Common myeloid progenitor, CD34-positive (primary cell): ENCODE data around the gene GOLGA1.

Experiments
- CTCF ChIA-PET: fragments of 350-600 bp; sonication (Branson Sonifier 250); formaldehyde crosslinking; loops from one replicate; lab custom pipeline; 2021; ENCODE audit warnings: antibody characterized with exemption; lab: Charles Lee
- POLR2A ChIA-PET: fragments of 350-600 bp; sonication (Branson Sonifier 250); formaldehyde crosslinking; loops from one replicate; lab custom pipeline; 2021; ENCODE audit warnings: antibody characterized with exemption; lab: Charles Lee
- DNase-seq, 3 donors: peaks; one replicate each; pipeline versions ENCODE4 v3.0.0 to v3.0.0-alpha.2; 2013
- H3K27ac ChIP-seq, 2 experiments: 1 replicate in 1 of 2; 2 replicates in 1 of 2; pipeline ENCODE4 v1.7.0; 2013; ENCODE audit warnings: inconsistent platforms in 2 of 2, low read length in 2 of 2, mild to moderate bottlenecking in 2 of 2, low read depth in 1 of 2, moderate library complexity in 1 of 2; ENCODE audit not compliant: severe bottlenecking in 2 of 2, insufficient read depth in 1 of 2, poor library complexity in 1 of 2
- H3K27me3 ChIP-seq, 5 experiments: replicated peaks in 2 of 5; 1 replicate in 3 of 5; 2 replicates in 2 of 5; pipeline versions ENCODE4 v1.6.1 to v1.7.0; 2013; ENCODE audit warnings: low read length in 4 of 5, mild to moderate bottlenecking in 2 of 5, moderate library complexity in 2 of 5, inconsistent platforms in 1 of 5; ENCODE audit not compliant: insufficient read depth in 5 of 5, control insufficient read depth in 4 of 5
- H3K36me3 ChIP-seq, 4 experiments: 1 replicate in 2 of 4; 2 replicates in 2 of 4; pipeline versions ENCODE4 v1.6.1 to v1.7.0; 2013; ENCODE audit warnings: low read length in 3 of 4, control low read depth in 1 of 4, mild to moderate bottlenecking in 1 of 4; ENCODE audit not compliant: control insufficient read depth in 4 of 4, insufficient read depth in 4 of 4
- H3K4me1 ChIP-seq, 4 experiments: 1 replicate in 3 of 4; 2 replicates in 1 of 4; pipeline versions ENCODE4 v1.6.1 to v1.7.1; 2013; ENCODE audit warnings: low read length in 3 of 4, mild to moderate bottlenecking in 3 of 4, control low read depth in 1 of 4, inconsistent platforms in 1 of 4, moderate library complexity in 1 of 4; ENCODE audit not compliant: control insufficient read depth in 4 of 4, insufficient read depth in 4 of 4; ENCODE audit errors: control extremely low read depth in 1 of 4
- H3K4me3 ChIP-seq, 7 experiments: 1 replicate in 4 of 7; 2 replicates in 3 of 7; pipeline versions ENCODE4 v1.5.1 to v1.7.0; 2013; ENCODE audit warnings: mild to moderate bottlenecking in 7 of 7, low read length in 6 of 7, moderate library complexity in 6 of 7, inconsistent platforms in 2 of 7, low read depth in 2 of 7, control low read depth in 1 of 7; ENCODE audit not compliant: insufficient read depth in 4 of 7, control insufficient read depth in 1 of 7; ENCODE audit errors: extremely low read depth in 1 of 7
- H3K9me3 ChIP-seq, 5 experiments: 1 replicate in 4 of 5; 2 replicates in 1 of 5; pipeline versions ENCODE4 v1.6.1 to v1.7.1; 2013; ENCODE audit warnings: low read length in 4 of 5, mild to moderate bottlenecking in 2 of 5, inconsistent platforms in 1 of 5, low read depth in 1 of 5, moderate library complexity in 1 of 5; ENCODE audit not compliant: control insufficient read depth in 4 of 5, insufficient read depth in 2 of 5; ENCODE audit errors: control extremely low read depth in 1 of 5
- WGBS: methylation state at CpG from one replicate; pipeline ENCODE4 v1.1.5; 2013; ENCODE audit not compliant: insufficient coverage; 5-methylcytosine and 5-hydroxymethylcytosine counted together

Gene GOLGA1

GRCh38 chr9:124834591-124834990 lies 106.3 kb downstream of the GOLGA1 start:
- ChIA-PET POLR2A (no interaction called here), CTCF (interaction anchor here (0.8 to 15.6 kb wide), 4 partner anchors 17 to 63 kb away, joined by 3 to 213 read pairs (median 4); partner anchors contain the start of genes NR6A1 and WDR38)
- Histone ChIP-seq H3K36me3 (no peaks in the 10 kb centered on the region), H3K4me1 (peaks cover 0 to 32% (median 31%) of the 10 kb centered on the region in 4 experiments), H3K4me3 (no peak overlapping the region), H3K27ac (no peak overlapping the region), H3K9me3 (no peaks in the 10 kb centered on the region), H3K27me3 (no peaks in the 10 kb centered on the region)
- no peak for DNase-seq
- WGBS = 84% methylated on average over 3 of the region's 7 CpGs

- CTCF ChIA-PET = interaction anchor here (0.5 to 15.6 kb wide), 8 partner anchors 8 to 108 kb away, joined by 3 to 213 read pairs (median 6); partner anchors contain the start of genes OLFML2A and WDR38
These were observed 109.1 kb downstream of the GOLGA1 start for GRCh38 chr9:124831642-124832364.

GRCh38 chr9:124830593-124830992 lies 110.3 kb downstream of the GOLGA1 start:
- ChIA-PET POLR2A (interaction anchor here (1.2 kb wide), 1 partner anchor 35 kb away, joined by 3 read pairs; no protein-coding TSS in a partner anchor), CTCF (interaction anchor here (1.7 to 15.6 kb wide), 3 partner anchors 10 to 56 kb away, joined by 7 to 213 read pairs (median 15); partner anchors contain the start of gene WDR38)
- Histone ChIP-seq H3K27ac (no peak overlapping the region), H3K4me3 (no peak overlapping the region), H3K27me3 (no peaks in the 10 kb centered on the region), H3K9me3 (no peaks in the 10 kb centered on the region), H3K36me3 (no peaks in the 10 kb centered on the region), H3K4me1 (peaks cover 0 to 32% (median 31%) of the 10 kb centered on the region in 4 experiments)
- DNase-seq = no peak
- 75% methylated on average over 4 of the region's 4 CpGs for WGBS

More at GRCh38 chr9:124831642-124832364, 109.1 kb downstream of the GOLGA1 start:
- H3K36me3 ChIP-seq = no peaks in the 10 kb centered on the region
- DNase-seq = peak in 1 of 3 donors; percentile 26
- H3K27ac ChIP-seq = no peak overlapping the region
- H3K27me3 ChIP-seq = no peaks in the 10 kb centered on the region
- POLR2A ChIA-PET = no interaction called here
- WGBS = 50% methylated on average over 8 of the region's 9 CpGs
- H3K9me3 ChIP-seq = no peaks in the 10 kb centered on the region
- peaks cover 0 to 32% (median 31%) of the 10 kb centered on the region in 4 experiments for H3K4me1 ChIP-seq
- H3K4me3 ChIP-seq = no peak overlapping the region

- Histone ChIP-seq H3K4me3 (no peak overlapping the region), H3K27ac (no peak overlapping the region), H3K9me3 (no peaks in the 10 kb centered on the region), H3K4me1 (peaks cover 0 to 25% (median 23%) of the 10 kb centered on the region in 4 experiments), H3K27me3 (no peaks in the 10 kb centered on the region), H3K36me3 (no peaks in the 10 kb centered on the region)
- ChIA-PET CTCF (interaction anchor here (0.6 to 15.6 kb wide), 3 partner anchors 15 to 53 kb away, joined by 3 to 213 read pairs (median 4); partner anchors contain the start of gene WDR38), POLR2A (interaction anchor here (1.2 kb wide), 1 partner anchor 33 kb away, joined by 3 read pairs; no protein-coding TSS in a partner anchor)
- 93% methylated on average over 3 of the region's 5 CpGs for WGBS
- DNase-seq = no peak
These were observed 111.6 kb downstream of the GOLGA1 start for GRCh38 chr9:124829334-124829669.

GRCh38 chr9:124828489-124829333 lies 112.2 kb downstream of the GOLGA1 start:
- 0% methylated on average over 1 of the region's 2 CpGs for WGBS

More at GRCh38 chr9:124828489-124829333, 112.2 kb downstream of the GOLGA1 start:
- Histone ChIP-seq H3K9me3 (no peaks in the 10 kb centered on the region), H3K36me3 (no peaks in the 10 kb centered on the region), H3K27ac (no peak overlapping the region), H3K4me1 (peaks cover 0 to 25% (median 23%) of the 10 kb centered on the region in 4 experiments), H3K27me3 (no peaks in the 10 kb centered on the region), H3K4me3 (no peak overlapping the region)
- DNase-seq = no peak
- CTCF ChIA-PET = interaction anchor here (0.6 to 15.6 kb wide), 3 partner anchors 9 to 1114 kb away, joined by 3 to 213 read pairs (median 3); partner anchors contain the start of gene WDR38
- POLR2A ChIA-PET = no interaction called here
